Activated CD8-positive, alpha-beta T cell treated with anti-CD3 and anti-CD28 coated beads for 36 hours (primary cell): ENCODE measurements around the gene SLIT3. TPM values are rescaled to one million over a fixed set of nuclear protein-coding genes. Genes with fewer than 3 reads are reported as not detected.
"Not testable (repeated sequence)": the region's sequence is repeated elsewhere in the genome, so short reads cannot be mapped to it uniquely, and the experiment has no call there.

Source experiments
- ATAC-seq: fragments of 200-7000 bp; cut with Tn5 transposase; one replicate; pipeline ENCODE4 v1.10.0; 2021; ENCODE audit warnings: mild to moderate bottlenecking, moderate library complexity
- CTCF ChIA-PET: fragments of 350-600 bp; sonication (Branson Sonifier 250); formaldehyde crosslinking; loops from one replicate; lab custom pipeline; 2021; ENCODE audit warnings: antibody characterized with exemption; lab: Charles Lee
- POLR2A ChIA-PET: fragments of 350-600 bp; sonication (Branson Sonifier 250); formaldehyde crosslinking; loops from one replicate; lab custom pipeline; 2021; ENCODE audit warnings: antibody characterized with exemption; lab: Charles Lee
- DNase-seq: peaks from one replicate; pipeline ENCODE4 v3.0.0-alpha.2; 2020
- H3K27ac Mint-ChIP-seq: one replicate; pipeline ENCODE4 v1.8.0; 2021; ENCODE audit warnings: mild to moderate bottlenecking, mixed read lengths
- H3K27me3 Mint-ChIP-seq: one replicate; pipeline ENCODE4 v1.8.0; 2021; ENCODE audit warnings: mixed read lengths
- H3K36me3 Mint-ChIP-seq: one replicate; pipeline ENCODE4 v1.8.0; 2021; ENCODE audit warnings: low read depth, mixed read lengths
- H3K4me1 Mint-ChIP-seq: one replicate; pipeline ENCODE4 v1.8.0; 2021; ENCODE audit warnings: low read depth, mixed read lengths
- H3K4me3 Mint-ChIP-seq: one replicate; pipeline ENCODE4 v1.8.0; 2021; ENCODE audit warnings: mild to moderate bottlenecking, moderate library complexity, mixed read lengths
- H3K9me3 Mint-ChIP-seq: one replicate; pipeline ENCODE4 v1.8.0; 2021; ENCODE audit warnings: mixed read lengths
- intact Hi-C: fragments of 100-400 bp; cut with micrococcal nuclease; formaldehyde crosslinking; loops from one replicate; pipeline ENCODE4 v1.10.0; 2022
- total RNA-seq, 2 experiments: library from RNA; stranded (reverse); gene quantifications; one replicate each; pipeline ENCODE4 v1.2.3, GENCODE V29; 2021
- TF ChIP-seq, protein P1 (sequence below): fragments of 200-600 bp; IDR thresholded peaks from one replicate; pipeline ENCODE4 v1.8.0; 2022; ENCODE audit warnings: antibody characterized with exemption, mild to moderate bottlenecking

Gene SLIT3
- total RNA-seq, 2 experiments from 2014 or later, result 0.69 to 0.74 TPM

DNA sequence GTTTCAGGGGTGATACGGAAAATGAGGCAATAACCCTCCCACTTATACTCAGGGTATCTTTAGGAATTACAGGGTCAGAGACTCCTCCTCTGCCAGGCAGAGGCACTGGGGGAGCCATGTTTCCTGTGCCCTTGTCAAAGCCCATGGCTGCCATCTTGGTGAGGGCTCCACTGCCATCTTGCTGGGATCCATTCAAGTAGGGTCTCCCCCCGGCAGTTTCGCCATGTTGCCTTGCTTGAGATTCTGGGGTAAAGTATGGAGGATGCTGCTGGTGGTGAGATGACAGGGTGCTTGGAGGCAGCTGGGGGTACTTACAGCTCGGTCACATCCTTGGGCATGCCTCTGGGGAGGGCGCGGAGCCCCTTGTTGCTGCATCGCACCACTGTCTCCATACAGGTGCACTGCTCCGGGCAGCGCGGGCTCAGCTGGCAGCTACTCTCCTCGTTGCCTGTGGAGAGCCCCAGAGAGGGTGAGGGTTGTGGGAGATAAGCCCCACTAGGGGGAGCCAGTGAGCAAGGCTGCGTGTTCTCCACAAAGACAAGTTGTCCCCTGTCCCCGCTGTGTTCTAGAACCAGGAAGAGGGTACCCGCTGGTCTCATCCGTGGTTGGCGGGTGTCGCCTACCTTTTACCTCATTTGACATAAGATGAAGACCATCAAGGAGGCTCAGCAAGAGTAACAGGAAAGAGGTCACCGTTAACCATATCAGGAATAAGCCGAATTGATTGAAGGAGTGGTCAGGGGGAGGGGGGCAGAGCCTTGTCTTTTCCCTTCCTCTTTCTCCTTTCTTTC lies 552.8 kb downstream of the SLIT3 start:
- Mint-ChIP-seq H3K4me3 (no peak overlapping the region), H3K27me3 (peaks cover 4% of the 10 kb centered on the region), H3K36me3 (no peaks in the 10 kb centered on the region), H3K4me1 (peaks cover 2% of the 10 kb centered on the region), H3K9me3 (no peaks in the 10 kb centered on the region), H3K27ac (no peak overlapping the region)
- peak; percentile 84 for ATAC-seq
- ChIA-PET CTCF (interaction anchor here (0.7 to 1.2 kb wide), 5 partner anchors 13 to 1088 kb away, joined by 3 read pairs; no protein-coding TSS in a partner anchor), POLR2A (no interaction called here)
- DNase-seq, result peak; percentile 74
- TF ChIP-seq, protein P1, sequence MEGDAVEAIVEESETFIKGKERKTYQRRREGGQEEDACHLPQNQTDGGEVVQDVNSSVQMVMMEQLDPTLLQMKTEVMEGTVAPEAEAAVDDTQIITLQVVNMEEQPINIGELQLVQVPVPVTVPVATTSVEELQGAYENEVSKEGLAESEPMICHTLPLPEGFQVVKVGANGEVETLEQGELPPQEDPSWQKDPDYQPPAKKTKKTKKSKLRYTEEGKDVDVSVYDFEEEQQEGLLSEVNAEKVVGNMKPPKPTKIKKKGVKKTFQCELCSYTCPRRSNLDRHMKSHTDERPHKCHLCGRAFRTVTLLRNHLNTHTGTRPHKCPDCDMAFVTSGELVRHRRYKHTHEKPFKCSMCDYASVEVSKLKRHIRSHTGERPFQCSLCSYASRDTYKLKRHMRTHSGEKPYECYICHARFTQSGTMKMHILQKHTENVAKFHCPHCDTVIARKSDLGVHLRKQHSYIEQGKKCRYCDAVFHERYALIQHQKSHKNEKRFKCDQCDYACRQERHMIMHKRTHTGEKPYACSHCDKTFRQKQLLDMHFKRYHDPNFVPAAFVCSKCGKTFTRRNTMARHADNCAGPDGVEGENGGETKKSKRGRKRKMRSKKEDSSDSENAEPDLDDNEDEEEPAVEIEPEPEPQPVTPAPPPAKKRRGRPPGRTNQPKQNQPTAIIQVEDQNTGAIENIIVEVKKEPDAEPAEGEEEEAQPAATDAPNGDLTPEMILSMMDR, result peak; percentile 62
- intact Hi-C loops, result no loop called here

DNA sequence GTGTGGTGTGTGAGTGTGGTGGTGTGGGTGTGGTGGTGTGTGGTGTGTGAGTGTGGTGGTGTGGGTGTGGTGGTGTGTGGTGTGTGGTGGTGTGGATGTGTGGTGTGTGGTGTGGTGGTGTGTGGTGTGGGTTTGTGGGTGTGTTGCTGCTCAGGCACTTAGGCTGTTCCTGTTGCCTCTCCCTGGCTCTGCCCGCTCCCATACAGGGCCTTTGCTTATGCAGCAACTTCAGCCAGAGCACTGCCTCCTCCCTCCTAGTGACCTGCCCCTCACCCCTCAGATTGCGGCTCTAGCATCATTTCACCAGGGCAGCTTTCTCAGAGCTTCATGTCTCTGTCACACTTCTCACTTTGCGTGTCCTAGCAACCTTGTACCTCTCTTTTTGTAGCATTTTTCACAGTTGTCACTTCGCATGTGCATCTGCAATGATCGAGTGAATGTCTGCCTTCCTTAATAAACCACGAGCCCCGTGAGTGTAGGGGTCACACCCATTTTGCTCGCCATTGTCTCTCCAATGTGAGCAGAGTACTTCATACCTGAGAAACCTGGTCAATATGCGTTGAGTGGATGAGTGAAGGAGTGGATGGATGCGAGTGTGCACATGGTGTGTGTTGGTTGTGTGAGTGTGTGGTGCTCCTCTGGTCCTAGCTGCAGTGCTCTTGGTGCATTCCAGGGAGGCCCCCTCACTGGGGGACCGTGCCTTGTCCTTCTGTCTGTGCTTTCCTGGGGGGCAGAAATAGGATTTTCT lies 553.9 kb downstream of the SLIT3 start:
- POLR2A ChIA-PET, result no interaction called here

DNA sequence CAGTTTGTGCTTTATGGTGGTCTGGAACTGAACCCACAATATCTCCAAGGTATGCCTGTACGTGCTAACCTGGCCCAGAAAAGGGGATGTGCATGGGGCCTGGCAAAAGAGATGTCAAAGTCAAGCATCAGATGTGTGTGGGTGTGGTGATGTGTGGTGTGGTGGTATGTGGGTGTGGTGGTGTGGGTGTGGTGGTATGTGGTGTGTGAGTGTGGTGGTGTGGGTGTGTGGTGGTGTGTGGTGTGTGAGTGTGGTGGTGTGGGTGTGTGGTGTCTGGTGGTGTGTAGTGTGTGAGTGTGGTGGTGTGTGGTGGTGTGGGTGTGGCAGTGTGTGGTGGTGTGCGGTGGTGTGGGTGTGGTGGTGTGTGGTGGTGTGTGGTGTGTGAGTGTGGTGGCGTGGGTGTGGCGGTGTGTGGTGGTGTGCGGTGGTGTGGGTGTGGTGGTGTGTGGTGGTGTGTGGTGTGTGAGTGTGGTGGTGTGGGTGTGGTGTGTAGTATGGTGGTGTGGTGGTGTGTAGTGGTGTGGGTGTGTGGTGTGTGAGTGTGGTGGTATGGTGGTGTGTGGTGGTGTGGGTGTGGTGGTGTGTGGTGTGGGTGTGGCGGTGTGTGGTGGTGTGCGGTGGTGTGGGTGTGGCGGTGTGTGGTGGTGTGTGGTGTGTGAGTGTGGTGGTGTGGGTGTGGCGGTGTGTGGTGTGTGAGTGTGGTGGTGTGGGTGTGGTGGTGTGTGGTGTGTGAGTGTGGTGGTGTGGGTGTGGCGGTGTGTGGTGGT lies 554.6 kb downstream of the SLIT3 start:
- H3K9me3 Mint-ChIP-seq, ATAC-seq, H3K4me3 Mint-ChIP-seq, DNase-seq, CTCF ChIA-PET, H3K27me3 Mint-ChIP-seq, H3K36me3 Mint-ChIP-seq, POLR2A ChIA-PET, intact Hi-C loops, H3K4me1 Mint-ChIP-seq: not testable (repeated sequence)
- peak overlapping the region; percentile 37 for H3K27ac Mint-ChIP-seq

More for the DNA sequence above, 553.9 kb downstream of the SLIT3 start:
- TF ChIP-seq, protein P1, result no peak
- H3K36me3 Mint-ChIP-seq, result no peaks in the 10 kb centered on the region
- no peak for ATAC-seq
- DNase-seq, result no peak
- CTCF ChIA-PET, result interaction anchor here (1.0 to 1.2 kb wide), 2 partner anchors 33 to 1089 kb away, joined by 3 read pairs; no protein-coding TSS in a partner anchor
- no peak overlapping the region for H3K4me3 Mint-ChIP-seq
- H3K4me1 Mint-ChIP-seq, result peaks cover 2% of the 10 kb centered on the region
- H3K27ac Mint-ChIP-seq, result no peak overlapping the region
- H3K27me3 Mint-ChIP-seq, result peaks cover 4% of the 10 kb centered on the region
- intact Hi-C loops, result no loop called here
- H3K9me3 Mint-ChIP-seq, result no peaks in the 10 kb centered on the region

DNA sequence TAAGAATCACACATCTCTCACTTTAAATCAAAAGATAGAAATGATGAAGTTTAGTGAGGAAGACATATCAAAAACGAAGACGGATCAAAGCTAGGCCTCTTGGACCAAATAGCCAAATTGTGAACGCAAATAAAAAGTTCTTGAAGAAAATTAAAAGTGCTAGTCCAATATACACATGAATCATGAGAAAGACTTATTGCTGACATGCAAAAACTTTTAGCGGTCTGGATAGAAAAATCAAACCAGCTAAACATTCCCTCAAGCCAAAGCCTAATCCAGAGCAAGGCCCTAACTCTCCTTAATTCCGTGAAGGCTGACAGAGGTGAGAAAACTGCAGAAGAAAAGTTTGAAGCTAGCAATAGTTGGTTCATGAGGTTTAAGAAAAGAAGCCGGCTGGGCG lies 557.3 kb downstream of the SLIT3 start:
- H3K4me3 Mint-ChIP-seq, result no peak overlapping the region
- CTCF ChIA-PET, result no interaction called here
- intact Hi-C loops, result no loop called here
- H3K4me1 Mint-ChIP-seq, result peaks cover 2% of the 10 kb centered on the region
- DNase-seq (no peak), ATAC-seq (no peak)
- H3K27ac Mint-ChIP-seq, result no peak overlapping the region
- TF ChIP-seq, protein P1, result no peak
- no peaks in the 10 kb centered on the region for H3K36me3 Mint-ChIP-seq
- POLR2A ChIA-PET, result no interaction called here
- H3K27me3 Mint-ChIP-seq, result peaks cover 2% of the 10 kb centered on the region
- no peaks in the 10 kb centered on the region for H3K9me3 Mint-ChIP-seq

DNA sequence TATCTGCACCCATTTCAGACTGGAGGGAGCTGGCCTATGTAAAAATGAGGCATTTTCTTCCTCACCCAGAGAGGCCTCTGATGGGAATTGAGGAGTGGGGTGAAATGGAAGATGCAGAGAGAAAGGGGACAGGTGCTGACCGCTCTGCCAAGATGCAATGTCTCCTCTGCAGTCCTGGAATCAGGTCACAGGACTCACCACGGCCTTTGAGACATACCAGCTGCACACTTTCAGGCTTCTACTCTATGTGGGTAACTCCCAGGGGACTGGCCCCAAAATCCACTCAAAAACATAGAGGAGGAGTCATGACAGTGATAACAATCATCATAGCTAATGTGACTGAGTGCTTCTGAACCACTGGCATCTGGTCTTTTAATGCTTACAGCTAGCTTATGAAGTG lies 558.6 kb downstream of the SLIT3 start:
- H3K36me3 Mint-ChIP-seq, intact Hi-C loops, H3K9me3 Mint-ChIP-seq, CTCF ChIA-PET, ATAC-seq, H3K4me1 Mint-ChIP-seq, DNase-seq, H3K4me3 Mint-ChIP-seq, POLR2A ChIA-PET, H3K27ac Mint-ChIP-seq, H3K27me3 Mint-ChIP-seq: not testable (repeated sequence)
